Muscle of arm (tissue), 12 donors: ENCODE data around the gene FCHSD1. TPM values are rescaled to one million over a fixed set of nuclear protein-coding genes. Genes with fewer than 3 reads are reported as not detected.

ENCODE experiments used
- polyA plus RNA-seq, 12 donors: library from polyadenylated mRNA; unstranded; fragments of 120-200 nt; gene quantifications; one replicate each; pipeline ENCODE4 v1.2.1, GENCODE V29; 2013; ENCODE audit not compliant: insufficient read length in 12 of 12

FCHSD1 gene
- polyA plus RNA-seq, 12 donors: 4.3 to 32.7 (median 7.8) TPM; not detected in 1

Other genes starting within 250 kb of the FCHSD1 start
- gene PCDHGA9, start 248.6 kb downstream of the FCHSD1 start, polyA plus RNA-seq: 1 to 10 TPM in 11 of 12 donors, not detected in 1; 2.8 to 5.2 (median 4.2) TPM
- 1 to 10 TPM in 11 of 12 donors, not detected in 1; 2.8 to 7.7 (median 4.3) TPM for gene PCDHGB6, start 243.4 kb downstream of the FCHSD1 start, polyA plus RNA-seq
- gene PCDHGA10, start 238.4 kb downstream of the FCHSD1 start, polyA plus RNA-seq: 1 to 10 TPM in 11 of 12 donors, not detected in 1; 1.3 to 3.4 (median 1.8) TPM
- 10 to 100 TPM in 3 of 12 donors, 1 to 10 TPM in 8, not detected in 1; 6.5 to 14.7 (median 8.6) TPM for gene PCDHGB7, start 233.7 kb downstream of the FCHSD1 start, polyA plus RNA-seq
- 1 to 10 TPM in 10 of 12 donors, not detected in 2; 2.6 to 5.1 (median 3.4) TPM for gene PCDHGA11, start 230.4 kb downstream of the FCHSD1 start, polyA plus RNA-seq
- 1 to 10 TPM in 10 of 12 donors, not detected in 2; 1.2 to 4.6 (median 2.1) TPM for gene PCDHGA12, start 220.9 kb downstream of the FCHSD1 start, polyA plus RNA-seq
- gene PCDHGC3, start 175.5 kb downstream of the FCHSD1 start, polyA plus RNA-seq: 100 to 1,000 TPM in 7 of 12 donors, 10 to 100 TPM in 4, not detected in 1; 86.1 to 193 (median 119) TPM
- gene PCDHGC4, start 166.4 kb downstream of the FCHSD1 start, polyA plus RNA-seq: 1 to 10 TPM in 9 of 12 donors, under 1 TPM in 1, not detected in 2; 0.93 to 2.7 (median 1.7) TPM
- 1 to 10 TPM in 2 of 12 donors, under 1 TPM in 8, not detected in 2; 0.19 to 1.3 (median 0.71) TPM for gene PCDHGC5, start 162.3 kb downstream of the FCHSD1 start, polyA plus RNA-seq
- gene DIAPH1, start 32.4 kb downstream of the FCHSD1 start, polyA plus RNA-seq: 10 to 100 TPM in 11 of 12 donors, not detected in 1; 19.9 to 47.9 (median 22.4) TPM
- gene HDAC3, start 14.6 kb downstream of the FCHSD1 start, polyA plus RNA-seq: 10 to 100 TPM in 11 of 12 donors, not detected in 1; 36.9 to 87.4 (median 51.4) TPM
- under 1 TPM in 10 of 12 donors, not detected in 2; 0.10 to 0.84 (median 0.29) TPM for gene RELL2, start 14.4 kb downstream of the FCHSD1 start, polyA plus RNA-seq
- gene ARAP3, start 30.8 kb upstream of the FCHSD1 start, polyA plus RNA-seq: 10 to 100 TPM in 11 of 12 donors, not detected in 1; 10.8 to 22.0 (median 13.4) TPM
- gene PCDH1, start 227.0 kb upstream of the FCHSD1 start, polyA plus RNA-seq: 10 to 100 TPM in 11 of 12 donors, not detected in 1; 12.4 to 23.6 (median 15.2) TPM